Measurements from ENCODE around the gene NPC1.

NPC1 gene

GRCh38 chr18:23574611-23575308 lies 11.5 kb downstream of the NPC1 start:
- H3K27ac ChIP-seq (ENCODE audit: low read depth, low read length) = peak overlapping the region; percentile 59; the same call in 1 of the 2 replicates
- H3K79me2 ChIP-seq (ENCODE audit: control insufficient read depth, insufficient read depth, low read length, unreplicated experiment) = peaks cover 35% of the 10 kb centered on the region
- H3K36me3 ChIP-seq (ENCODE audit: insufficient read depth, low read length) = peaks cover 16% of the 10 kb centered on the region
- peak overlapping the region; percentile 11; the same call in 1 of the 2 replicates for H3K4me3 ChIP-seq (ENCODE audit: low read depth, low read length)
- no peak overlapping the region for H2AFZ ChIP-seq (ENCODE audit: low read length, unreplicated experiment)
- H3K27me3 ChIP-seq (ENCODE audit: insufficient read depth, low read length) = no peaks in the 10 kb centered on the region
- H3K4me1 ChIP-seq (ENCODE audit: control insufficient read depth, insufficient read depth, low read length, unreplicated experiment) = peaks cover 29% of the 10 kb centered on the region

GRCh38 chr18:23573626-23574431 lies 12.5 kb downstream of the NPC1 start:
- H3K36me3 ChIP-seq (ENCODE audit: insufficient read depth, low read length) = peaks cover 21% of the 10 kb centered on the region
- H3K4me1 ChIP-seq (ENCODE audit: control insufficient read depth, insufficient read depth, low read length, unreplicated experiment) = peaks cover 20% of the 10 kb centered on the region
- peak overlapping the region; percentile 59 for H3K27ac ChIP-seq (ENCODE audit: low read depth, low read length)
- peak overlapping the region; percentile 11; the same call in 1 of the 2 replicates for H3K4me3 ChIP-seq (ENCODE audit: low read depth, low read length)
- no peak overlapping the region for H2AFZ ChIP-seq (ENCODE audit: low read length, unreplicated experiment)
- H3K79me2 ChIP-seq (ENCODE audit: control insufficient read depth, insufficient read depth, low read length, unreplicated experiment) = peaks cover 29% of the 10 kb centered on the region
- H3K27me3 ChIP-seq (ENCODE audit: insufficient read depth, low read length) = no peaks in the 10 kb centered on the region

- H3K27me3 ChIP-seq (ENCODE audit: insufficient read depth, low read length) = no peaks in the 10 kb centered on the region
- no peak overlapping the region for H2AFZ ChIP-seq (ENCODE audit: low read length, unreplicated experiment)
- peaks cover 20% of the 10 kb centered on the region for H3K79me2 ChIP-seq (ENCODE audit: control insufficient read depth, insufficient read depth, low read length, unreplicated experiment)
- no peak overlapping the region for H3K27ac ChIP-seq (ENCODE audit: low read depth, low read length)
- H3K36me3 ChIP-seq (ENCODE audit: insufficient read depth, low read length) = peaks cover 29% of the 10 kb centered on the region
- H3K4me3 ChIP-seq (ENCODE audit: low read depth, low read length) = no peak overlapping the region
- H3K4me1 ChIP-seq (ENCODE audit: control insufficient read depth, insufficient read depth, low read length, unreplicated experiment) = peaks cover 20% of the 10 kb centered on the region
Measured at GRCh38 chr18:23573020-23573419, 13.3 kb downstream of the NPC1 start.

- no peak overlapping the region for H3K27ac ChIP-seq (ENCODE audit: low read depth, low read length)
- peaks cover 31% of the 10 kb centered on the region for H3K36me3 ChIP-seq (ENCODE audit: insufficient read depth, low read length)
Measured at GRCh38 chr18:23572570-23572969, 13.7 kb downstream of the NPC1 start.

GRCh38 chr18:23572012-23572411 lies 14.3 kb downstream of the NPC1 start:
- no peak overlapping the region for H2AFZ ChIP-seq (ENCODE audit: low read length, unreplicated experiment)
- H3K36me3 ChIP-seq (ENCODE audit: insufficient read depth, low read length) = peaks cover 37% of the 10 kb centered on the region

More at GRCh38 chr18:23572570-23572969, 13.7 kb downstream of the NPC1 start:
- peaks cover 20% of the 10 kb centered on the region for H3K79me2 ChIP-seq (ENCODE audit: control insufficient read depth, insufficient read depth, low read length, unreplicated experiment)
- no peak overlapping the region for H2AFZ ChIP-seq (ENCODE audit: low read length, unreplicated experiment)
- H3K4me1 ChIP-seq (ENCODE audit: control insufficient read depth, insufficient read depth, low read length, unreplicated experiment) = peaks cover 20% of the 10 kb centered on the region
- no peaks in the 10 kb centered on the region for H3K27me3 ChIP-seq (ENCODE audit: insufficient read depth, low read length)
- no peak overlapping the region for H3K4me3 ChIP-seq (ENCODE audit: low read depth, low read length)

GRCh38 chr18:23570912-23571504 lies 15.3 kb downstream of the NPC1 start:
- Histone ChIP-seq H3K4me1 (ENCODE audit: control insufficient read depth, insufficient read depth, low read length, unreplicated experiment) (peaks cover 20% of the 10 kb centered on the region), H3K36me3 (ENCODE audit: insufficient read depth, low read length) (peaks cover 44% of the 10 kb centered on the region), H3K4me3 (ENCODE audit: low read depth, low read length) (no peak overlapping the region), H2AFZ (ENCODE audit: low read length, unreplicated experiment) (no peak overlapping the region), H3K79me2 (ENCODE audit: control insufficient read depth, insufficient read depth, low read length, unreplicated experiment) (peaks cover 20% of the 10 kb centered on the region), H3K27me3 (ENCODE audit: insufficient read depth, low read length) (no peaks in the 10 kb centered on the region), H3K27ac (ENCODE audit: low read depth, low read length) (no peak overlapping the region)

More at GRCh38 chr18:23572012-23572411, 14.3 kb downstream of the NPC1 start:
- H3K27me3 ChIP-seq (ENCODE audit: insufficient read depth, low read length) = no peaks in the 10 kb centered on the region
- H3K4me1 ChIP-seq (ENCODE audit: control insufficient read depth, insufficient read depth, low read length, unreplicated experiment) = peaks cover 20% of the 10 kb centered on the region
- no peak overlapping the region for H3K4me3 ChIP-seq (ENCODE audit: low read depth, low read length)
- peaks cover 20% of the 10 kb centered on the region for H3K79me2 ChIP-seq (ENCODE audit: control insufficient read depth, insufficient read depth, low read length, unreplicated experiment)
- no peak overlapping the region for H3K27ac ChIP-seq (ENCODE audit: low read depth, low read length)

GRCh38 chr18:23569299-23570063 lies 16.8 kb downstream of the NPC1 start:
- H3K36me3 ChIP-seq (ENCODE audit: insufficient read depth, low read length) = peaks cover 48% of the 10 kb centered on the region

GRCh38 chr18:23568281-23569138 lies 17.8 kb downstream of the NPC1 start:
- peaks cover 13% of the 10 kb centered on the region for H3K4me1 ChIP-seq (ENCODE audit: control insufficient read depth, insufficient read depth, low read length, unreplicated experiment)
- peaks cover 48% of the 10 kb centered on the region for H3K36me3 ChIP-seq (ENCODE audit: insufficient read depth, low read length)
- no peak overlapping the region for H3K27ac ChIP-seq (ENCODE audit: low read depth, low read length)
- H3K27me3 ChIP-seq (ENCODE audit: insufficient read depth, low read length) = no peaks in the 10 kb centered on the region
- H3K4me3 ChIP-seq (ENCODE audit: low read depth, low read length) = no peak overlapping the region
- no peak overlapping the region for H2AFZ ChIP-seq (ENCODE audit: low read length, unreplicated experiment)
- H3K79me2 ChIP-seq (ENCODE audit: control insufficient read depth, insufficient read depth, low read length, unreplicated experiment) = peaks cover 10% of the 10 kb centered on the region

More at GRCh38 chr18:23569299-23570063, 16.8 kb downstream of the NPC1 start:
- Histone ChIP-seq H3K27ac (ENCODE audit: low read depth, low read length) (no peak overlapping the region), H3K4me3 (ENCODE audit: low read depth, low read length) (no peak overlapping the region), H3K27me3 (ENCODE audit: insufficient read depth, low read length) (no peaks in the 10 kb centered on the region), H3K4me1 (ENCODE audit: control insufficient read depth, insufficient read depth, low read length, unreplicated experiment) (peaks cover 14% of the 10 kb centered on the region), H3K79me2 (ENCODE audit: control insufficient read depth, insufficient read depth, low read length, unreplicated experiment) (peaks cover 19% of the 10 kb centered on the region), H2AFZ (ENCODE audit: low read length, unreplicated experiment) (no peak overlapping the region)

GRCh38 chr18:23567671-23568070 lies 18.6 kb downstream of the NPC1 start:
- no peak overlapping the region for H2AFZ ChIP-seq (ENCODE audit: low read length, unreplicated experiment)
- H3K4me1 ChIP-seq (ENCODE audit: control insufficient read depth, insufficient read depth, low read length, unreplicated experiment) = peaks cover 12% of the 10 kb centered on the region
- H3K79me2 ChIP-seq (ENCODE audit: control insufficient read depth, insufficient read depth, low read length, unreplicated experiment) = peaks cover 1% of the 10 kb centered on the region
- no peak overlapping the region for H3K4me3 ChIP-seq (ENCODE audit: low read depth, low read length)
- no peaks in the 10 kb centered on the region for H3K27me3 ChIP-seq (ENCODE audit: insufficient read depth, low read length)
- H3K36me3 ChIP-seq (ENCODE audit: insufficient read depth, low read length) = peaks cover 42% of the 10 kb centered on the region
- no peak overlapping the region for H3K27ac ChIP-seq (ENCODE audit: low read depth, low read length)
